HepG2 (cell line): ENCODE measurements around the gene NAA25. TPM values are rescaled to one million over a fixed set of nuclear protein-coding genes. Genes with fewer than 3 reads are reported as not detected.

Experiments
- FIP1L1 ChIP-seq: fragments of 200-400 bp; formaldehyde crosslinking; IDR thresholded peaks from 2 replicates; pipeline ENCODE4 v1.6.1; 2018; ENCODE audit warnings: low read depth, mild to moderate bottlenecking, low read length, moderate library complexity, borderline replicate concordance; ENCODE audit not compliant: insufficient read depth
- HNRNPUL1 ChIP-seq: fragments of 200-400 bp; formaldehyde crosslinking; IDR thresholded peaks from 2 replicates; pipeline ENCODE4 v1.6.1; 2017; ENCODE audit warnings: low read depth, mild to moderate bottlenecking, low read length, moderate library complexity
- JDP2 ChIP-seq: sonication (generic); formaldehyde crosslinking; IDR thresholded peaks from 2 replicates; pipeline ENCODE4 v1.8.1; 2022; ENCODE audit warnings: missing genetic modification reagents, borderline replicate concordance
- MYC ChIP-seq: sonication (generic); formaldehyde crosslinking; IDR thresholded peaks from 2 replicates; pipeline ENCODE4 v1.9.0; 2021; ENCODE audit warnings: missing genetic modification reagents, borderline replicate concordance
- NKX3-1 ChIP-seq: sonication (generic); formaldehyde crosslinking; IDR thresholded peaks from 2 replicates; pipeline ENCODE4 v1.5.0; 2020; ENCODE audit warnings: missing genetic modification reagents
- PRMT3 ChIP-seq: sonication (generic); formaldehyde crosslinking; IDR thresholded peaks from 2 replicates; pipeline ENCODE4 v1.8.1; 2022; ENCODE audit warnings: low read depth, mild to moderate bottlenecking, moderate library complexity, missing genetic modification reagents, borderline replicate concordance
- SIX1 ChIP-seq: sonication (generic); formaldehyde crosslinking; IDR thresholded peaks from 2 replicates; pipeline ENCODE4 v1.4.0; 2020; ENCODE audit warnings: missing genetic modification reagents, borderline replicate concordance
- SP1 ChIP-seq, 2 experiments: fragments of 450-650 bp in 1 of 2; sonication (generic) in 1 of 2; formaldehyde crosslinking in 1 of 2; IDR thresholded peaks; 2 replicates each; pipeline versions ENCODE4 v1.4.0 to v1.6.1; 2016 to 2020; ENCODE audit warnings: missing genetic modification reagents in 1 of 2
- SRSF1 ChIP-seq: fragments of 200-400 bp; formaldehyde crosslinking; optimal IDR thresholded peaks from 2 replicates; pipeline ENCODE3; 2017; ENCODE audit warnings: mild to moderate bottlenecking, low read depth, low read length, moderate library complexity
- TCF7L2 ChIP-seq: IDR thresholded peaks from 2 replicates; pipeline ENCODE4 v1.6.1; 2011; ENCODE audit warnings: mild to moderate bottlenecking, low read depth, low read length, moderate library complexity
- TEAD3 ChIP-seq: optimal IDR thresholded peaks from 2 replicates; pipeline ENCODE3; 2016; ENCODE audit warnings: borderline replicate concordance
- ZNF326 ChIP-seq: sonication (generic); formaldehyde crosslinking; IDR thresholded peaks from 2 replicates; pipeline ENCODE4 v1.4.0; 2020; ENCODE audit warnings: missing genetic modification reagents, borderline replicate concordance
- polyA plus RNA-seq, 8 experiments: library from polyadenylated mRNA; depleted of rRNA in 3 of 8; stranded (reverse) in 7 of 8; unstranded in 1 of 8; fragments of >200 nt; fragmentation: Illumina TruSeq in 4 of 8; extraction: Trizol in 4 of 8; gene quantifications; 2 replicates each; pipeline versions ENCODE4 v1.2.1 to v1.2.3, GENCODE V29; 2011 to 2016; ENCODE audit warnings: low read depth in 4 of 8, missing spikeins in 1 of 8, mixed read lengths in 1 of 8; ENCODE audit not compliant: insufficient read depth in 1 of 8
- total RNA-seq, 5 experiments: library from RNA; depleted of rRNA; stranded (reverse); fragments of >200 nt; fragmentation: Illumina TruSeq; extraction: Trizol; gene quantifications; 2 replicates each; pipeline ENCODE4 v1.2.3, GENCODE V29; 2016; ENCODE audit warnings: low read depth in 1 of 5
- TF ChIP-seq, protein P1 (sequence below): sonication (generic); formaldehyde crosslinking; IDR thresholded peaks from 2 replicates; pipeline ENCODE4 v1.4.0; 2020; ENCODE audit warnings: missing genetic modification reagents
- TF ChIP-seq, protein P2 (sequence below): sonication (generic); formaldehyde crosslinking; IDR thresholded peaks from 2 replicates; pipeline ENCODE4 v1.5.0; 2020; ENCODE audit warnings: mild to moderate bottlenecking, missing genetic modification reagents
- TF ChIP-seq, protein P3 (sequence below): sonication (generic); formaldehyde crosslinking; IDR thresholded peaks from 2 replicates; pipeline ENCODE4 v1.5.1; 2020; ENCODE audit warnings: mild to moderate bottlenecking, missing genetic modification reagents, borderline replicate concordance
- TF ChIP-seq, protein P4 (sequence below): sonication (generic); formaldehyde crosslinking; IDR thresholded peaks from 2 replicates; pipeline ENCODE4 v1.4.0; 2020; ENCODE audit warnings: missing genetic modification reagents
- TF ChIP-seq, protein P5 (sequence below): IDR thresholded peaks from 2 replicates; pipeline ENCODE4 v1.6.1; 2012; ENCODE audit warnings: inconsistent platforms

The NAA25 gene
- total and polyA plus RNA-seq, 2 of the 13 experiments (the other 11 are each of a cell fraction or from before 2014, with no cell fraction given) = 11.4 to 32.0 TPM

DNA sequence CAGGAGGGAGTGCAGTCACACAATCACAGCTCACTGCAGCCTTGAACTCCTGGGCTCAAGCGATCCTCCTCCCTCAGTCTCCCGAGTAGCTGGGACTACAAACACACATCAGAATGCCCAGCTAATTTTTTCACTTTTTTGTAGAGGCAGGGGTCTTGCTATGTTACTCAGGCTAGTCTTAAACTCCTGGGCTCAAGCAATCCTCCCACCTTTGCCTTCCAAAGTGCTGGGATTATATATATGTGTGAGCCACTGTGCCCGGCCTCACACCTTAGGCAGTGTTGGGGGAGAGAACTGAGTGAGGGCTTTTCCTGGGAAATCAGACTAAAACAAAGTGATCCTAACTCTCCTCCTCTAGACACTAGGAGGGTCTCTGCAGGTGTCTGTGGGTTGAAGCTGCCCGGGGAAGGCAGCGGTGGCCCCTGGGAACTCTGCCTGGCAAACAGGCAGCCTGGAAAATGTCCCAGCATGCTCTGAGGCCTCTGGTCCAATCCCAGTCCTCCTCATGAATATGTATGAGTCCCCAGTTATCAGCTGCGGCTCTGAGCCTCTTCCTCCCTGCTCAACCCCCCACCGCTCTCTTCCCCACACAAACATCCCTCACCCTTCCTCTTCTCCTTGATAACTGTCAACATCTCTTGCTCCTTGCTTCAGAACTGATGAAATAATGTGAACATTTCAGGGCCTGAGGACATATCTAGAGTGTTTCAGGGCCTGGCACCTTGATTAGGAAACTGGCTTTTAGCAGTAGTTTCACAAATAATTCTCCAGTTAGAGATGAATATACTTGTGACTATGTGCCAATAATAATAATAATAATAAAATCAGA, 7.9 kb upstream of the NAA25 start (continued):
- TF ChIP-seq, protein P1, sequence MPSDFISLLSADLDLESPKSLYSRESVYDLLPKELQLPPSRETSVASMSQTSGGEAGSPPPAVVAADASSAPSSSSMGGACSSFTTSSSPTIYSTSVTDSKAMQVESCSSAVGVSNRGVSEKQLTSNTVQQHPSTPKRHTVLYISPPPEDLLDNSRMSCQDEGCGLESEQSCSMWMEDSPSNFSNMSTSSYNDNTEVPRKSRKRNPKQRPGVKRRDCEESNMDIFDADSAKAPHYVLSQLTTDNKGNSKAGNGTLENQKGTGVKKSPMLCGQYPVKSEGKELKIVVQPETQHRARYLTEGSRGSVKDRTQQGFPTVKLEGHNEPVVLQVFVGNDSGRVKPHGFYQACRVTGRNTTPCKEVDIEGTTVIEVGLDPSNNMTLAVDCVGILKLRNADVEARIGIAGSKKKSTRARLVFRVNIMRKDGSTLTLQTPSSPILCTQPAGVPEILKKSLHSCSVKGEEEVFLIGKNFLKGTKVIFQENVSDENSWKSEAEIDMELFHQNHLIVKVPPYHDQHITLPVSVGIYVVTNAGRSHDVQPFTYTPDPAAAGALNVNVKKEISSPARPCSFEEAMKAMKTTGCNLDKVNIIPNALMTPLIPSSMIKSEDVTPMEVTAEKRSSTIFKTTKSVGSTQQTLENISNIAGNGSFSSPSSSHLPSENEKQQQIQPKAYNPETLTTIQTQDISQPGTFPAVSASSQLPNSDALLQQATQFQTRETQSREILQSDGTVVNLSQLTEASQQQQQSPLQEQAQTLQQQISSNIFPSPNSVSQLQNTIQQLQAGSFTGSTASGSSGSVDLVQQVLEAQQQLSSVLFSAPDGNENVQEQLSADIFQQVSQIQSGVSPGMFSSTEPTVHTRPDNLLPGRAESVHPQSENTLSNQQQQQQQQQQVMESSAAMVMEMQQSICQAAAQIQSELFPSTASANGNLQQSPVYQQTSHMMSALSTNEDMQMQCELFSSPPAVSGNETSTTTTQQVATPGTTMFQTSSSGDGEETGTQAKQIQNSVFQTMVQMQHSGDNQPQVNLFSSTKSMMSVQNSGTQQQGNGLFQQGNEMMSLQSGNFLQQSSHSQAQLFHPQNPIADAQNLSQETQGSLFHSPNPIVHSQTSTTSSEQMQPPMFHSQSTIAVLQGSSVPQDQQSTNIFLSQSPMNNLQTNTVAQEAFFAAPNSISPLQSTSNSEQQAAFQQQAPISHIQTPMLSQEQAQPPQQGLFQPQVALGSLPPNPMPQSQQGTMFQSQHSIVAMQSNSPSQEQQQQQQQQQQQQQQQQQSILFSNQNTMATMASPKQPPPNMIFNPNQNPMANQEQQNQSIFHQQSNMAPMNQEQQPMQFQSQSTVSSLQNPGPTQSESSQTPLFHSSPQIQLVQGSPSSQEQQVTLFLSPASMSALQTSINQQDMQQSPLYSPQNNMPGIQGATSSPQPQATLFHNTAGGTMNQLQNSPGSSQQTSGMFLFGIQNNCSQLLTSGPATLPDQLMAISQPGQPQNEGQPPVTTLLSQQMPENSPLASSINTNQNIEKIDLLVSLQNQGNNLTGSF (CRISPR knock-in tag) = no peak
- no peak for TF ChIP-seq TCF7L2
- TF ChIP-seq FIP1L1 = no peak
- TF ChIP-seq SP1 (IDR thresholded peaks at IDR 0.05) = no peak
- no peak for TF ChIP-seq SP1 (CRISPR knock-in tag; IDR thresholded peaks at IDR 0.05)
- no peak for TF ChIP-seq JDP2 (CRISPR knock-in tag)
- TF ChIP-seq, protein P2, sequence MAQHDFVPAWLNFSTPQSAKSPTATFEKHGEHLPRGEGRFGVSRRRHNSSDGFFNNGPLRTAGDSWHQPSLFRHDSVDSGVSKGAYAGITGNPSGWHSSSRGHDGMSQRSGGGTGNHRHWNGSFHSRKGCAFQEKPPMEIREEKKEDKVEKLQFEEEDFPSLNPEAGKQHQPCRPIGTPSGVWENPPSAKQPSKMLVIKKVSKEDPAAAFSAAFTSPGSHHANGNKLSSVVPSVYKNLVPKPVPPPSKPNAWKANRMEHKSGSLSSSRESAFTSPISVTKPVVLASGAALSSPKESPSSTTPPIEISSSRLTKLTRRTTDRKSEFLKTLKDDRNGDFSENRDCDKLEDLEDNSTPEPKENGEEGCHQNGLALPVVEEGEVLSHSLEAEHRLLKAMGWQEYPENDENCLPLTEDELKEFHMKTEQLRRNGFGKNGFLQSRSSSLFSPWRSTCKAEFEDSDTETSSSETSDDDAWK (CRISPR knock-in tag) = no peak
- TF ChIP-seq, protein P3, sequence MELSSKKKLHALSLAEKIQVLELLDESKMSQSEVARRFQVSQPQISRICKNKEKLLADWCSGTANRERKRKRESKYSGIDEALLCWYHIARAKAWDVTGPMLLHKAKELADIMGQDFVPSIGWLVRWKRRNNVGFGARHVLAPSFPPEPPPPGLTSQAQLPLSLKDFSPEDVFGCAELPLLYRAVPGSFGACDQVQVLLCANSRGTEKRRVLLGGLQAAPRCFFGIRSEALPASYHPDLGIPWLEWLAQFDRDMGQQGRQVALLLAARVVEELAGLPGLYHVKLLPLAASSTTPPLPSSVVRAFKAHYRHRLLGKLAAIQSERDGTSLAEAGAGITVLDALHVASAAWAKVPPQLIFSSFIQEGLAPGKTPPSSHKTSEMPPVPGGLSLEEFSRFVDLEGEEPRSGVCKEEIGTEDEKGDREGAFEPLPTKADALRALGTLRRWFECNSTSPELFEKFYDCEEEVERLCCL (CRISPR knock-in tag) = no peak
- TF ChIP-seq SRSF1 = no peak
- no peak for TF ChIP-seq NKX3-1
- peak; percentile 28 for TF ChIP-seq TEAD3 (CRISPR knock-in tag)
- 0 out of 2 replicates have a peak, but pooled peaks have one; percentile 24 for TF ChIP-seq SIX1 (CRISPR knock-in tag)
- no peak for TF ChIP-seq MYC (CRISPR knock-in tag)
- TF ChIP-seq HNRNPUL1 = no peak
- TF ChIP-seq, protein P4, sequence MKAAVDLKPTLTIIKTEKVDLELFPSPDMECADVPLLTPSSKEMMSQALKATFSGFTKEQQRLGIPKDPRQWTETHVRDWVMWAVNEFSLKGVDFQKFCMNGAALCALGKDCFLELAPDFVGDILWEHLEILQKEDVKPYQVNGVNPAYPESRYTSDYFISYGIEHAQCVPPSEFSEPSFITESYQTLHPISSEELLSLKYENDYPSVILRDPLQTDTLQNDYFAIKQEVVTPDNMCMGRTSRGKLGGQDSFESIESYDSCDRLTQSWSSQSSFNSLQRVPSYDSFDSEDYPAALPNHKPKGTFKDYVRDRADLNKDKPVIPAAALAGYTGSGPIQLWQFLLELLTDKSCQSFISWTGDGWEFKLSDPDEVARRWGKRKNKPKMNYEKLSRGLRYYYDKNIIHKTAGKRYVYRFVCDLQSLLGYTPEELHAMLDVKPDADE (CRISPR knock-in tag) = no peak
- no peak for TF ChIP-seq ZNF326 (CRISPR knock-in tag)
- TF ChIP-seq, protein P5, sequence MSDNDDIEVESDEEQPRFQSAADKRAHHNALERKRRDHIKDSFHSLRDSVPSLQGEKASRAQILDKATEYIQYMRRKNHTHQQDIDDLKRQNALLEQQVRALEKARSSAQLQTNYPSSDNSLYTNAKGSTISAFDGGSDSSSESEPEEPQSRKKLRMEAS = no peak
- TF ChIP-seq PRMT3 = no peak
